ENCODE results near the gene SLC20A1.
"Not testable (repeated sequence)": the region's sequence is repeated elsewhere in the genome, so short reads cannot be mapped to it uniquely, and the experiment has no call there.

GRCh38 chr2:112706947-112707346 is 61.2 kb downstream of the SLC20A1 start:
- not testable (repeated sequence) for TF ChIP-seq POLR2A (IDR thresholded peaks at IDR 0.05); CTCF (IDR thresholded peaks at IDR 0.05); EP300 (IDR thresholded peaks at IDR 0.05; ENCODE audit: low read depth)
